Stimulated activated CD4-positive, alpha-beta T cell treated with anti-CD3 and anti-CD28 coated beads, Interleukin-4, amount 100 ng/mL, for 1 hour (primary cell): Measurements from ENCODE around the gene NFE2L2.
A peak's percentile ranks its signal among the peaks of the same experiment; 100 is the strongest.
"Not testable (repeated sequence)": the region's sequence is repeated elsewhere in the genome, so short reads cannot be mapped to it uniquely, and the experiment has no call there.

ENCODE experiments used
- DNase-seq: peaks from one replicate; pipeline ENCODE4 v3.0.0-alpha.2; 2020

Gene NFE2L2

GRCh38 chr2:177279847-177280246, 15.3 kb upstream of the NFE2L2 start:
- DNase-seq = no peak

GRCh38 chr2:177275743-177276055, 11.2 kb upstream of the NFE2L2 start:
- DNase-seq = no peak

GRCh38 chr2:177275040-177275742, 10.7 kb upstream of the NFE2L2 start:
- no peak for DNase-seq

GRCh38 chr2:177273408-177273807, 8.9 kb upstream of the NFE2L2 start:
- DNase-seq = no peak

- no peak for DNase-seq
These were observed 8.2 kb upstream of the NFE2L2 start for GRCh38 chr2:177272765-177273164.

- DNase-seq = no peak
These were observed 7.6 kb upstream of the NFE2L2 start for GRCh38 chr2:177271981-177272666.

- DNase-seq = no peak
These were observed 6.0 kb upstream of the NFE2L2 start for GRCh38 chr2:177270531-177270930.

- no peak for DNase-seq
These were observed 4.4 kb upstream of the NFE2L2 start for GRCh38 chr2:177268901-177269300.

GRCh38 chr2:177268187-177268871, 3.8 kb upstream of the NFE2L2 start:
- no peak for DNase-seq

GRCh38 chr2:177266955-177267354, 2.4 kb upstream of the NFE2L2 start:
- DNase-seq = not testable (repeated sequence)

- no peak for DNase-seq
These were observed 1.6 kb upstream of the NFE2L2 start for GRCh38 chr2:177265824-177266817.

GRCh38 chr2:177264209-177264692, 276 bp downstream of the NFE2L2 start:
- no peak for DNase-seq

- peak; percentile 95 for DNase-seq
These were observed 897 bp downstream of the NFE2L2 start for GRCh38 chr2:177263451-177264208.

- DNase-seq = no peak
These were observed 1.5 kb downstream of the NFE2L2 start for GRCh38 chr2:177262958-177263450.

GRCh38 chr2:177262092-177262491, 2.4 kb downstream of the NFE2L2 start:
- no peak for DNase-seq

GRCh38 chr2:177261116-177262060, 3.1 kb downstream of the NFE2L2 start:
- DNase-seq = no peak

- DNase-seq = no peak
These were observed 4.1 kb downstream of the NFE2L2 start for GRCh38 chr2:177260379-177260778.

- no peak for DNase-seq
These were observed 6.5 kb downstream of the NFE2L2 start for GRCh38 chr2:177258059-177258458.

GRCh38 chr2:177257471-177257870, 7.1 kb downstream of the NFE2L2 start:
- DNase-seq = no peak

- no peak for DNase-seq
These were observed 7.8 kb downstream of the NFE2L2 start for GRCh38 chr2:177256695-177257094.

- DNase-seq = no peak
These were observed 8.5 kb downstream of the NFE2L2 start for GRCh38 chr2:177256026-177256425.
